WTC11 (cell line): ENCODE results near the gene TBC1D22A. TPM values are rescaled to one million over a fixed set of nuclear protein-coding genes. Genes with fewer than 3 reads are reported as not detected.

Experiments used
- ATAC-seq: fragments of 200-7000 bp; cut with Tn5 transposase; 2 replicates; pipeline ENCODE4 v1.10.0; 2021; ENCODE audit warnings: mild to moderate bottlenecking, moderate library complexity
- CTCF ChIA-PET: fragments of 300-600 bp; sonication (Branson Sonifier 250); formaldehyde crosslinking; loops from one replicate; lab custom pipeline; 2021; ENCODE audit warnings: antibody characterized with exemption; lab: Charles Lee
- POLR2A ChIA-PET: fragments of 350-600 bp; sonication (Branson Sonifier 250); formaldehyde crosslinking; loops from one replicate; lab custom pipeline; 2021; ENCODE audit warnings: antibody characterized with exemption; lab: Charles Lee
- DNase-seq: peaks from one replicate; pipeline ENCODE4 v3.0.0; 2021; ENCODE audit warnings: low spot score
- H3K27ac Mint-ChIP-seq: 2 replicates; pipeline ENCODE4 v1.8.0; 2021; ENCODE audit warnings: mixed read lengths
- H3K27me3 Mint-ChIP-seq: 2 replicates; pipeline ENCODE4 v1.8.0; 2021; ENCODE audit warnings: low read depth, mild to moderate bottlenecking, moderate library complexity, mixed read lengths
- H3K36me3 Mint-ChIP-seq: 2 replicates; pipeline ENCODE4 v1.8.0; 2021; ENCODE audit warnings: mixed read lengths
- H3K4me1 Mint-ChIP-seq: 2 replicates; pipeline ENCODE4 v1.8.0; 2022; ENCODE audit warnings: mixed read lengths
- H3K4me3 Mint-ChIP-seq: 2 replicates; pipeline ENCODE4 v1.8.0; 2021; ENCODE audit warnings: mild to moderate bottlenecking, moderate library complexity, mixed read lengths
- H3K9me3 Mint-ChIP-seq: 2 replicates; pipeline ENCODE4 v1.8.0; 2021; ENCODE audit warnings: mixed read lengths
- CBFB ChIP-seq: sonication (generic); formaldehyde crosslinking; IDR thresholded peaks from 2 replicates; pipeline ENCODE4 v1.8.1; 2022; ENCODE audit warnings: mild to moderate bottlenecking, low read depth, missing genetic modification reagents
- CREB1 ChIP-seq: sonication (generic); formaldehyde crosslinking; IDR thresholded peaks from 2 replicates; pipeline ENCODE4 v1.8.0; 2023; ENCODE audit warnings: mild to moderate bottlenecking, missing genetic modification reagents
- CREM ChIP-seq: sonication (generic); formaldehyde crosslinking; IDR thresholded peaks from 2 replicates; pipeline ENCODE4 v1.8.1; 2022; ENCODE audit warnings: mild to moderate bottlenecking, missing genetic modification reagents, moderate library complexity
- ELF4 ChIP-seq: sonication (generic); formaldehyde crosslinking; IDR thresholded peaks from 2 replicates; pipeline ENCODE4 v1.8.1; 2022; ENCODE audit warnings: low read depth, mild to moderate bottlenecking, moderate library complexity, missing genetic modification reagents
- ESRRA ChIP-seq: sonication (generic); formaldehyde crosslinking; IDR thresholded peaks from 2 replicates; pipeline ENCODE4 v1.8.1; 2022; ENCODE audit warnings: mild to moderate bottlenecking, missing genetic modification reagents, borderline replicate concordance
- GABPB1 ChIP-seq: sonication (generic); formaldehyde crosslinking; IDR thresholded peaks from 2 replicates; pipeline ENCODE4 v1.8.1; 2023; ENCODE audit warnings: mild to moderate bottlenecking, missing genetic modification reagents
- GRHL2 ChIP-seq: fragments of 250-450 bp; sonication (Bioruptor Pico); IDR thresholded peaks from 2 replicates; pipeline ENCODE4 v1.8.0; 2022; ENCODE audit warnings: mild to moderate bottlenecking, moderate library complexity; ENCODE audit not compliant: insufficient replicate concordance, severe bottlenecking
- HMGA2 ChIP-seq: fragments of 250-450 bp; sonication (Bioruptor Pico); IDR thresholded peaks from 2 replicates; pipeline ENCODE4 v1.4.0; 2021; ENCODE audit warnings: mild to moderate bottlenecking, moderate library complexity
- JUN ChIP-seq: sonication (generic); formaldehyde crosslinking; IDR thresholded peaks from 2 replicates; pipeline ENCODE4 v1.8.0; 2023; ENCODE audit warnings: mild to moderate bottlenecking, missing genetic modification reagents
- KAT7 ChIP-seq: sonication (generic); formaldehyde crosslinking; IDR thresholded peaks from 2 replicates; pipeline ENCODE4 v1.8.1; 2023; ENCODE audit warnings: missing genetic modification reagents, mild to moderate bottlenecking, borderline replicate concordance
- MYBL2 ChIP-seq: sonication (generic); formaldehyde crosslinking; IDR thresholded peaks from 2 replicates; pipeline ENCODE4 v1.8.1; 2023; ENCODE audit warnings: mild to moderate bottlenecking, moderate library complexity, missing genetic modification reagents
- NR1H2 ChIP-seq: sonication (generic); formaldehyde crosslinking; IDR thresholded peaks from 2 replicates; pipeline ENCODE4 v1.9.0; 2021; ENCODE audit warnings: mild to moderate bottlenecking, moderate library complexity, missing genetic modification reagents
- NR2C2 ChIP-seq: sonication (generic); formaldehyde crosslinking; IDR thresholded peaks from 2 replicates; pipeline ENCODE4 v1.8.0; 2022; ENCODE audit warnings: mild to moderate bottlenecking, missing genetic modification reagents
- OVOL2 ChIP-seq: fragments of 250-450 bp; sonication (Bioruptor Pico); IDR thresholded peaks from 2 replicates; pipeline ENCODE4 v1.9.0; 2021; ENCODE audit warnings: mild to moderate bottlenecking, borderline replicate concordance
- PRRX2 ChIP-seq: fragments of 250-450 bp; sonication (Bioruptor Pico); IDR thresholded peaks from 2 replicates; pipeline ENCODE4 v1.8.0; 2021; ENCODE audit warnings: mild to moderate bottlenecking
- RELA ChIP-seq: sonication (generic); formaldehyde crosslinking; IDR thresholded peaks from 2 replicates; pipeline ENCODE4 v1.8.1; 2022; ENCODE audit warnings: missing genetic modification reagents, mild to moderate bottlenecking, borderline replicate concordance
- TCF7 ChIP-seq: sonication (generic); formaldehyde crosslinking; IDR thresholded peaks from 2 replicates; pipeline ENCODE4 v1.8.0; 2022; ENCODE audit warnings: mild to moderate bottlenecking, low read depth, missing genetic modification reagents, moderate library complexity
- TEAD1 ChIP-seq: sonication (generic); formaldehyde crosslinking; IDR thresholded peaks from 2 replicates; pipeline ENCODE4 v1.8.0; 2022; ENCODE audit warnings: mild to moderate bottlenecking, missing genetic modification reagents
- TEAD4 ChIP-seq: sonication (generic); formaldehyde crosslinking; IDR thresholded peaks from 2 replicates; pipeline ENCODE4 v1.8.0; 2022; ENCODE audit warnings: mild to moderate bottlenecking, missing genetic modification reagents
- ZNF671 ChIP-seq: fragments of 250-450 bp; sonication (Bioruptor Pico); IDR thresholded peaks from 2 replicates; pipeline ENCODE4 v1.8.0; 2021; ENCODE audit warnings: mild to moderate bottlenecking
- total RNA-seq: library from RNA; stranded (reverse); gene quantifications from 3 replicates; pipeline ENCODE4 v1.2.3, GENCODE V29; 2021
- TF ChIP-seq, protein P1 (sequence below): sonication (generic); formaldehyde crosslinking; IDR thresholded peaks from 2 replicates; pipeline ENCODE4 v1.8.0; 2022; ENCODE audit warnings: mild to moderate bottlenecking, missing genetic modification reagents
- TF ChIP-seq, protein P2 (sequence below): sonication (generic); formaldehyde crosslinking; IDR thresholded peaks from 2 replicates; pipeline ENCODE4 v1.8.0; 2022; ENCODE audit warnings: mild to moderate bottlenecking, missing genetic modification reagents
- TF ChIP-seq, protein P3 (sequence below): sonication (generic); formaldehyde crosslinking; IDR thresholded peaks from 2 replicates; pipeline ENCODE4 v1.8.1; 2022; ENCODE audit warnings: missing genetic modification reagents, borderline replicate concordance
- TF ChIP-seq, protein P4 (sequence below): sonication (generic); formaldehyde crosslinking; IDR thresholded peaks from 2 replicates; pipeline ENCODE4 v1.8.1; 2023; ENCODE audit warnings: mild to moderate bottlenecking, missing genetic modification reagents, moderate library complexity
- TF ChIP-seq, protein P5 (sequence below): sonication (generic); formaldehyde crosslinking; IDR thresholded peaks from 2 replicates; pipeline ENCODE4 v1.8.0; 2022; ENCODE audit warnings: missing genetic modification reagents
- TF ChIP-seq, protein P6 (sequence below): fragments of 250-450 bp; sonication (Bioruptor Pico); IDR thresholded peaks from 2 replicates; pipeline ENCODE4 v1.9.0; 2021; ENCODE audit warnings: mild to moderate bottlenecking

The TBC1D22A gene
- total RNA-seq, 1 experiment from 2014 or later: 18.1 TPM

DNA sequence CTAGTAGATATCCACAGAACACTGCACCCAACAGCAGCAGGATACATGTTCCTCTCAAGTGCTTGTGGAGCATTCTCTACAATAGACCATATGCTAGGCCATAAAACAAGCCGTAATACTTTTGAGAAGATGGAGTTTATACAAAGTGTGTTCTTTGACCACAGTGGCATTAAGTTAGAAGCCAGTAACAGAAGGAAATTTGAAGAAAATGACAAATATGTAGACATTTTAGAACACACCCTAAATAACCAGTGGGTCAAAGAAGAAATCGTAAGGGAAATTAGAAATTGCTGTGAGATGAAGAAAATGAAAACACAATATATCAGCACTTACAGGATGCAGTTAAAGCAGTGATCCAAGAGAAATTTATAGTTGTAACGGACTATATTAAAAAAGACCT, 163.4 kb downstream of the TBC1D22A start:
- H3K9me3 Mint-ChIP-seq: peaks cover 11% of the 10 kb centered on the region
- peaks cover 7% of the 10 kb centered on the region; the same call in 1 of the 2 replicates for H3K36me3 Mint-ChIP-seq
- POLR2A ChIA-PET: interaction anchor here (0.6 kb wide), 1 partner anchor 24 kb away, joined by 4 read pairs; no protein-coding TSS in a partner anchor
- CTCF ChIA-PET: no interaction called here
- H3K4me1 Mint-ChIP-seq: peaks cover 3% of the 10 kb centered on the region; the same call in 1 of the 2 replicates
- DNase-seq (no peak), ATAC-seq (no peak)
- no peak overlapping the region for H3K27ac Mint-ChIP-seq
- no peak for TF ChIP-seq NR2C2 (CRISPR knock-in tag)
- no peak for TF ChIP-seq CREM (CRISPR knock-in tag)
- no peak for TF ChIP-seq HMGA2 (CRISPR knock-in tag)
- TF ChIP-seq, protein P1, sequence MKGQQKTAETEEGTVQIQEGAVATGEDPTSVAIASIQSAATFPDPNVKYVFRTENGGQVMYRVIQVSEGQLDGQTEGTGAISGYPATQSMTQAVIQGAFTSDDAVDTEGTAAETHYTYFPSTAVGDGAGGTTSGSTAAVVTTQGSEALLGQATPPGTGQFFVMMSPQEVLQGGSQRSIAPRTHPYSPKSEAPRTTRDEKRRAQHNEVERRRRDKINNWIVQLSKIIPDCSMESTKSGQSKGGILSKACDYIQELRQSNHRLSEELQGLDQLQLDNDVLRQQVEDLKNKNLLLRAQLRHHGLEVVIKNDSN: no peak
- no peak for TF ChIP-seq ELF4 (CRISPR knock-in tag)
- TF ChIP-seq PRRX2: no peak
- no peak for TF ChIP-seq TCF7 (CRISPR knock-in tag)
- no peak for TF ChIP-seq MYBL2
- no peak for TF ChIP-seq TEAD1 (CRISPR knock-in tag)
- no peak for TF ChIP-seq RELA (CRISPR knock-in tag)
- no peak for TF ChIP-seq TEAD4
- TF ChIP-seq GRHL2: no peak
- TF ChIP-seq, protein P2, sequence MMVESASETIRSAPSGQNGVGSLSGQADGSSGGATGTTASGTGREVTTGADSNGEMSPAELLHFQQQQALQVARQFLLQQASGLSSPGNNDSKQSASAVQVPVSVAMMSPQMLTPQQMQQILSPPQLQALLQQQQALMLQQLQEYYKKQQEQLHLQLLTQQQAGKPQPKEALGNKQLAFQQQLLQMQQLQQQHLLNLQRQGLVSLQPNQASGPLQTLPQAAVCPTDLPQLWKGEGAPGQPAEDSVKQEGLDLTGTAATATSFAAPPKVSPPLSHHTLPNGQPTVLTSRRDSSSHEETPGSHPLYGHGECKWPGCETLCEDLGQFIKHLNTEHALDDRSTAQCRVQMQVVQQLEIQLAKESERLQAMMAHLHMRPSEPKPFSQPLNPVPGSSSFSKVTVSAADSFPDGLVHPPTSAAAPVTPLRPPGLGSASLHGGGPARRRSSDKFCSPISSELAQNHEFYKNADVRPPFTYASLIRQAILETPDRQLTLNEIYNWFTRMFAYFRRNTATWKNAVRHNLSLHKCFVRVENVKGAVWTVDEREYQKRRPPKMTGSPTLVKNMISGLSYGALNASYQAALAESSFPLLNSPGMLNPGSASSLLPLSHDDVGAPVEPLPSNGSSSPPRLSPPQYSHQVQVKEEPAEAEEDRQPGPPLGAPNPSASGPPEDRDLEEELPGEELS (CRISPR knock-in tag): no peak
- no peak for TF ChIP-seq JUN (CRISPR knock-in tag)
- no peak for TF ChIP-seq ZNF671
- TF ChIP-seq, protein P3, sequence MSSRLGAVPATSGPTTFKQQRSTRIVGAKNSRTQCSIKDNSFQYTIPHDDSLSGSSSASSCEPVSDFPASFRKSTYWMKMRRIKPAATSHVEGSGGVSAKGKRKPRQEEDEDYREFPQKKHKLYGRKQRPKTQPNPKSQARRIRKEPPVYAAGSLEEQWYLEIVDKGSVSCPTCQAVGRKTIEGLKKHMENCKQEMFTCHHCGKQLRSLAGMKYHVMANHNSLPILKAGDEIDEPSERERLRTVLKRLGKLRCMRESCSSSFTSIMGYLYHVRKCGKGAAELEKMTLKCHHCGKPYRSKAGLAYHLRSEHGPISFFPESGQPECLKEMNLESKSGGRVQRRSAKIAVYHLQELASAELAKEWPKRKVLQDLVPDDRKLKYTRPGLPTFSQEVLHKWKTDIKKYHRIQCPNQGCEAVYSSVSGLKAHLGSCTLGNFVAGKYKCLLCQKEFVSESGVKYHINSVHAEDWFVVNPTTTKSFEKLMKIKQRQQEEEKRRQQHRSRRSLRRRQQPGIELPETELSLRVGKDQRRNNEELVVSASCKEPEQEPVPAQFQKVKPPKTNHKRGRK (CRISPR knock-in tag): no peak
- no peak for TF ChIP-seq CREB1 (CRISPR knock-in tag)
- TF ChIP-seq, protein P4, sequence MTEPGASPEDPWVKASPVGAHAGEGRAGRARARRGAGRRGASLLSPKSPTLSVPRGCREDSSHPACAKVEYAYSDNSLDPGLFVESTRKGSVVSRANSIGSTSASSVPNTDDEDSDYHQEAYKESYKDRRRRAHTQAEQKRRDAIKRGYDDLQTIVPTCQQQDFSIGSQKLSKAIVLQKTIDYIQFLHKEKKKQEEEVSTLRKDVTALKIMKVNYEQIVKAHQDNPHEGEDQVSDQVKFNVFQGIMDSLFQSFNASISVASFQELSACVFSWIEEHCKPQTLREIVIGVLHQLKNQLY (CRISPR knock-in tag): no peak
- no peak for TF ChIP-seq GABPB1 (CRISPR knock-in tag)
- H3K4me3 Mint-ChIP-seq: no peak overlapping the region
- H3K27me3 Mint-ChIP-seq: no peaks in the 10 kb centered on the region

DNA sequence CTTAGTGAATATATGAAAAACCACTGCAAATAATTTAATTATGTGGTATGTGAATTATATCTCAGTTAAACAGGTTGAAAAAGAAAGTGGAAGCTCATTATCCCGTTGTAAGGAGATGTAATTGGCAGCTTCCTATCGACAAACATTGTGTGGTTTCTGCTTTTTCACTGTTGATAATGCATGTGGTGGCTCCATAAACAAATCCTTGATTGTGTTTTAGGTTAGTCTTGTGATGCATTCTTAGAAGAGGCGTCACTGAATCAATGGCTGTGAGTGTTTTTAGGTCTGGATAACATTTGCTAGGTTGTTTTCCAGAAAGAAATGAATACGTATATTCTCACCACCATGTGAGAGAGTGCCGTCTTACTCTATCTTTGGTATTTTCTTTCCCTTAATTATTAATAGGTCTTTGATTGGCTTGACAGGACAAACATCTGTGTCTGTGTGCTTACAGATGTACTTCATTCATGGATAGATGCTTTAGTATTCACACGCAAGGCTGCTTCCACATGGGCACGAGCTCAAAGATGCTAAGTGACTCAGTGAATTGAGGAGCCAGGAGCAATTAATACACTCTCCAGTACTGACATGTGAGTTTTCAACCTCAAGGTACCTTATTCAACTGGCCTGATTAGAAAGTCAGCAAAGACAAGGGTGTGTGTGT, 166.7 kb downstream of the TBC1D22A start:
- ATAC-seq: no peak
- Mint-ChIP-seq H3K4me3 (no peak overlapping the region), H3K36me3 (peaks cover 2% of the 10 kb centered on the region; the same call in 1 of the 2 replicates), H3K27me3 (no peaks in the 10 kb centered on the region), H3K27ac (no peak overlapping the region), H3K4me1 (peaks cover 12% of the 10 kb centered on the region), H3K9me3 (no peaks in the 10 kb centered on the region)
- CTCF ChIA-PET: interaction anchor here (1.0 to 1.3 kb wide), 3 partner anchors 84 to 102 kb away, joined by 3 to 6 read pairs (median 6); no protein-coding TSS in a partner anchor
- no peak for DNase-seq
- POLR2A ChIA-PET: no interaction called here
- TF ChIP-seq CBFB: no peak
- TF ChIP-seq ESRRA: no peak
- TF ChIP-seq, protein P5, sequence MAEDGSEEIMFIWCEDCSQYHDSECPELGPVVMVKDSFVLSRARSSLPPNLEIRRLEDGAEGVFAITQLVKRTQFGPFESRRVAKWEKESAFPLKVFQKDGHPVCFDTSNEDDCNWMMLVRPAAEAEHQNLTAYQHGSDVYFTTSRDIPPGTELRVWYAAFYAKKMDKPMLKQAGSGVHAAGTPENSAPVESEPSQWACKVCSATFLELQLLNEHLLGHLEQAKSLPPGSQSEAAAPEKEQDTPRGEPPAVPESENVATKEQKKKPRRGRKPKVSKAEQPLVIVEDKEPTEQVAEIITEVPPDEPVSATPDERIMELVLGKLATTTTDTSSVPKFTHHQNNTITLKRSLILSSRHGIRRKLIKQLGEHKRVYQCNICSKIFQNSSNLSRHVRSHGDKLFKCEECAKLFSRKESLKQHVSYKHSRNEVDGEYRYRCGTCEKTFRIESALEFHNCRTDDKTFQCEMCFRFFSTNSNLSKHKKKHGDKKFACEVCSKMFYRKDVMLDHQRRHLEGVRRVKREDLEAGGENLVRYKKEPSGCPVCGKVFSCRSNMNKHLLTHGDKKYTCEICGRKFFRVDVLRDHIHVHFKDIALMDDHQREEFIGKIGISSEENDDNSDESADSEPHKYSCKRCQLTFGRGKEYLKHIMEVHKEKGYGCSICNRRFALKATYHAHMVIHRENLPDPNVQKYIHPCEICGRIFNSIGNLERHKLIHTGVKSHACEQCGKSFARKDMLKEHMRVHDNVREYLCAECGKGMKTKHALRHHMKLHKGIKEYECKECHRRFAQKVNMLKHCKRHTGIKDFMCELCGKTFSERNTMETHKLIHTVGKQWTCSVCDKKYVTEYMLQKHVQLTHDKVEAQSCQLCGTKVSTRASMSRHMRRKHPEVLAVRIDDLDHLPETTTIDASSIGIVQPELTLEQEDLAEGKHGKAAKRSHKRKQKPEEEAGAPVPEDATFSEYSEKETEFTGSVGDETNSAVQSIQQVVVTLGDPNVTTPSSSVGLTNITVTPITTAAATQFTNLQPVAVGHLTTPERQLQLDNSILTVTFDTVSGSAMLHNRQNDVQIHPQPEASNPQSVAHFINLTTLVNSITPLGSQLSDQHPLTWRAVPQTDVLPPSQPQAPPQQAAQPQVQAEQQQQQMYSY (CRISPR knock-in tag): no peak
- TF ChIP-seq OVOL2 (CRISPR knock-in tag): no peak
- TF ChIP-seq NR1H2 (CRISPR knock-in tag): no peak
- no peak for TF ChIP-seq KAT7 (CRISPR knock-in tag)
- TF ChIP-seq, protein P2 (CRISPR knock-in tag): no peak
- no peak for TF ChIP-seq PRRX2
- TF ChIP-seq, protein P6, sequence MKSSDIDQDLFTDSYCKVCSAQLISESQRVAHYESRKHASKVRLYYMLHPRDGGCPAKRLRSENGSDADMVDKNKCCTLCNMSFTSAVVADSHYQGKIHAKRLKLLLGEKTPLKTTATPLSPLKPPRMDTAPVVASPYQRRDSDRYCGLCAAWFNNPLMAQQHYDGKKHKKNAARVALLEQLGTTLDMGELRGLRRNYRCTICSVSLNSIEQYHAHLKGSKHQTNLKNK (CRISPR knock-in tag): no peak
